ENCODE results near the gene ZNF366.

Gene ZNF366

DNA sequence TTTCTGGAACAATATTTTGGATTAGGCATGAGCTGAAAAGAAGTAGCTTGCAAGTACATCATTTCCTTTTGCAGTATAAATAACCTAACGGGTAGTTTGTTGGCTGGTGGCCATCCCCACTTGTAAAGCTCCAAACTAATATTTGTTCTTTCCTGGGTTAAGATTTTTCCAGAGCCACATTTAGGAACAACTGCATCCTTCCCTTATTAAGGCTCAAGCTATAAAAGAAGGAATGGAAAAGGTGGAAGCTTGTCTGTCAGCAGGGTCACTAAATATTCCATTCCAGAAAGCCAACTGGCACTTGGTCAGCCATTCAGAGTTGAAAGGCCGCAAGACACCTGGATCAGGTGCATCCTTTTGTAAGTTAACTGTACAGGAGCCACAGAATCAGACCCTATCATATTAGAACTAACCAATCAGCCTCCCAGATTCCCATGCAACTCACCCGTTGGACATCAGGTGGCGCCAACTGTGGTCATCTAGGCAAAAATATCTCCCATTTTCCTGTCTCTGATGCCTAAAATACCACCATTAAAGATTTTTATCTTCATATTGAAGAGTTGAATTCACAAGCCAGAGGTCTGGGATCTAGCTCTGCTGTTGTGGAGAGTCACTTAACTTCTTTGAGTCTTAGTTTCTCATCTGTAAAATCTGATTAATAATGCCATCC lies 104.1 kb downstream of the ZNF366 start:
- DNase-seq (ENCODE audit: low read depth), result no peak

DNA sequence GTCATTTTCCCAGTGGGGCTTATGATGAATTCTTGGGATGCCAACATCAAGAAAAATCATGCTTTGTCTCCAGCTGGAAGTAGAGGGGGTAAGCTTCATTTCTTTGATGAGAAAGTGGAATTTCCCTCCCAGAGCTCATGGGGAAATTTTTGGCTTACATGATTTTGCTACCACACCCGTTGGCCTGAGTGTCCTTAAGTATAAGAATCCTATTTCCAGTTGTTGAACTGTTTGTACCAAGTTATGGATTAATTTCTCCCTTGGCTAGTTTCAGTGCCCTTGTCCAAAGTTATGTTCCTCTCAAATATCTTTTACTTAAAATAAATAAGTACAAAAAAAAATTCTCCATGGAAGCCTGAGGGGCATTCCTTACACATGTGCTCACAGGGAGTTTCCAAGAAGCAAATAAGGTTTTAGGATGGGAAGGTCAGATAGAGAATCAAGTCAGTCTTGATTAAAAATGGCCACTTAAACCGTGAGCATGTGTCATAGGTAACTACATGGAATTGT lies 104.8 kb downstream of the ZNF366 start:
- DNase-seq (ENCODE audit: low read depth), result peak; percentile 30

DNA sequence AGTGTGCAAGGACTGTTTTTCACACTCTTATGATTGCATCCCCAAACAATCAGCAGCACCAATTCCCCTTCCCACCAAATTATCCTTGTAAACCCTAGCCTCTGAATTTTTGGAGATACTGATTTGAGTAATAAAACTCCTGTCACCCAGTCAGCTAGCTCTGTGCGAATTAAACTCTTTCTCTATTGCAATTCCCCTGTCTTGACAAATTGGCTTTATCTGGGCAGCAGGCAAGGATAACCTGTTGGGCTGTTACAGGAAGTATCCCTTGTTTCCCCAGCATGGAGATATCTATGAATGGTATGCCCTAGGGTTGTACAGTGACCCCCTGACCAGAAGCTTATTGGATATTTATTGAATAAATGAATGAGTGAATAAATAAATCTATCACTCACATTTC lies 106.3 kb downstream of the ZNF366 start:
- DNase-seq (ENCODE audit: low read depth), result no peak

DNA sequence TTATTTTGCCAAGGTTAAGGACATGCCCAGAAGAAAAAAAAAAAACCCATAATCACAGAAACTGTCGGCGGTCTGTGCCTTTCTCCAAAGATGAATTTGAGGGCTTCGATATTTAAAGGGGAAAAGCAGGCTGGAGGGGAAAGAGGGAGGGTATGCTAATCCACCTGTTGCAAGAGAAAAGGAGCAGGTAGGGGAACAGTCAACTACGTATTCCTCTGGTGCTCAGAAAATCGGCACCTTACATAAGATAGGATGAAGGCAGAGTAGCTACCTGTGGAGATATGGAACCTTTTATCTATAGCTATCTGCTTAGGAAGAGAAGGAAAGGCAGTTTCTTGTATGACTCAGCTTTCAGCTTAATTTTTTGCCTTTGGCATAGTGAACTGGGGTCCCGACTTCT lies 109.4 kb downstream of the ZNF366 start:
- no peak for DNase-seq (ENCODE audit: low read depth)

DNA sequence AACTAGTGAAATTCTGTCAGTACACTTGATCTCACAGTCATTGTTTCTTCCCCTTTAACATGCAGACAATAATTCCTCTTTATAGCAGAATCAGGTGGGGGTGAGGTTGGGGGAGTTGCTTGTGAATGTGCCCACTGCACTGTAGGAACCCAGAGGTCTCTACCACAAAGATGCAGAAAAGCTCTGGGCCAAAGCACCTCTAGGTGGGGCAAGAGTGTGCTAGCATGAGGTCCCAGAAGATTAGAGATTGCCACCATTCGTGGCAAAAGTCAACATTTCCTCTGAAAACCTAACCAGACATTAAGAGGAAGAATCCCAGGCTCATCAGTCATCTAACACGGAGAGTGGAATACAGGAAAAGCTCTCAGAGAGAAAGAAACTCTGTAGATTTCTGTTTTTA lies 112.5 kb downstream of the ZNF366 start:
- DNase-seq (ENCODE audit: low read depth), result no peak

DNA sequence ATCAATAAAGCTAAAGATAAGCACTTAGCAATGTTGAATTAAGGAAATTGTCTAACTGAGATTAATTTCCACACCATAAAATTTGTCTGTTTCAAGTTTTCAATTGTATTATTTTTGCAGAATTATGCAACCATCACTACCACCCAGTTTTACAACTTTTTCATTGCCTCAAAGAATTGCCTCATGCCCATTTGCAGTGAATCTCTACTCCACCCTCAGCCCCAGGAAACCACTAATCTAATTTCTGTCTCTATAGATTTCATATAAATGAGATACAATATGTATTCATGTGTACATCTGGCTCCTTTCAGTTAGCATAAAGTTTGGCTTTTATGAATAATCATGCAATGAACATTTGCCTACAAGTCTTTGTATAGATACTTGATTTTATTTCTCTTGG lies 114.2 kb downstream of the ZNF366 start:
- DNase-seq (ENCODE audit: low read depth), result no peak

All from fibroblast of the conjunctiva (primary cell).